Stimulated activated CD8-positive, alpha-beta memory T cell treated with anti-CD3 and anti-CD28 coated beads, Interleukin-7, amount 100 ng/mL, for 24 hours (primary cell): Measurements from ENCODE around the gene RPS6KC1.
"Not testable (repeated sequence)": the region's sequence is repeated elsewhere in the genome, so short reads cannot be mapped to it uniquely, and the experiment has no call there.

Experiments
- DNase-seq: peaks from one replicate; pipeline ENCODE4 v3.0.0-alpha.2; 2020; ENCODE audit warnings: low read depth

RPS6KC1 gene

DNA sequence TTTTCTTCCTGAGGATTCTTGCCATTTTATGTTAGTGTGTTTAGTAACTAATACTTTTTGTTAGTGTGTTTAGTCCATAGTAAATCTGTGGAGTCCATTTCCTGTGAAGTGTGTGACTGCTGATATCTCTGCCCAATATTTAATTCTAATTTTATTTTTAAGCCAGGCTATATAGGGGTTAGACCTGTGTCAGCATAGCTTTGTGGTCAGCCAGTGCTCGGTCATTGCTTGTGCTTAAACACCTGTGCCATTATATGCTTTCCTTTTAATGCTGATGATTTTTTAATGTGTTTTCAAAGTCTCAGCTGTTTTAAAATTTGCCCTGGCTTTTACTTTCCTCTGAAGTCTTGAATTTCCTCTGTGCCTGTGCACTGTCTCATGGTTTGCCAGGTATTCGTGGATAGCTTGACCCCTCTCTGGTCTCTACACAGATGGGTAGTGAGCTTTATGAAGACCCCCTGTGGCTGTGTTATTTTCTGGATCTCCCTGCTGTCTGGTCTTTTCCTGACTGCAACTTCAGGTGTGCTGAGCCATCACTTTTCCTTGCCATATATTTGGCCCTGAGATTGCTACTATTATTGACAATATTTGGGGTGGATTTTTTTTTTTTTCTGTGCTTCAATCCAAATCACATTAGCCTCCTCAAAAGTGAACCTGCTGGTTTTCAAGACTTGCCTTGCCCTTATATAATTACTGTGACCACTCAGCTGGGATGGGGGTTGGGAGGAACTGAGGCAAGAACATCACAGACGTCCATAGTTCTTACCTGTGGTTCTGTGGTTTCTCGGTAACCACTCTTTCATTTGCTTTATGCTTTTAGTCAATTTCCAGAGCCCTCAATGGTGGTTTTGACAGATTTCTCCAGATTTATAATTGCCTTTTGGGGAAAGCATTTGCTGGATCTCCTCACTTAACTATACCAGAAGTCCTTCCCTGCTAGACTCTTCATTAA, 59.6 kb downstream of the RPS6KC1 start:
- DNase-seq, result no peak

DNA sequence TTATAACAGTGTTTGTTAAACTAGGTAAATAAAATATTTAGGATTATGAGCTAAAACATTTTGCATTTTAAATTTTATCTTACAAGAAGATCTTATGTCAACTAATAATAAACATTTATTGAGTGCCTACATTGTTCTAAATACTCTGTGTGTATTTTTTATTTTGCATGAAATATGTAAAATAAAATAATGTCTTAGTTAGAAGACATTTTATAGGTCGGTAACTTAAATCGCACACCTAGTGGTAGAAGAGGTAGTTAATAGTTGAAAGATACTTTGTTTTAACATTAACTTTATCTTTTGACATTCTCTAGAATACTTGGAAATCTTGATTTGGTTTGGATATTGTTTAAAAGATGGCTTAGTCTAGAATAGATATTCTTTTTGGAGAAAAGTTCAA, 60.5 kb downstream of the RPS6KC1 start:
- no peak for DNase-seq

DNA sequence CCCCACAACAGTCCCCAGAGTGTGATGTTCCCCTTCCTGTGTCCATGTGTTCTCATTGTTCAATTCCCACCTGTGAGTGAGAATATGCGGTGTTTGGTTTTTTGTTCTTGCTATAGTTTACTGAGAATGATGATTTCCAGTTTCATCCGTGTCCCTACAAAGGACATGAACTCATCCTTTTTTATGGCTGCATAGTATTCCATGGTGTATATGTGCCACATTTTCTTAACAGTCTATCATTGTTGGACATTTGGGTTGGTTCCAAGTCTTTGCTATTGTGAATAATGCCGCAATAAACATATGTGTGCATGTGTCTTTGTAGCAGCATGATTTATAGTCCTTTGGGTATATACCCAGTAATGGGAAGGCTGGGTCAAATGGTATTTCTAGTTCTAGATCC, 61.7 kb downstream of the RPS6KC1 start:
- DNase-seq, result not testable (repeated sequence)

DNA sequence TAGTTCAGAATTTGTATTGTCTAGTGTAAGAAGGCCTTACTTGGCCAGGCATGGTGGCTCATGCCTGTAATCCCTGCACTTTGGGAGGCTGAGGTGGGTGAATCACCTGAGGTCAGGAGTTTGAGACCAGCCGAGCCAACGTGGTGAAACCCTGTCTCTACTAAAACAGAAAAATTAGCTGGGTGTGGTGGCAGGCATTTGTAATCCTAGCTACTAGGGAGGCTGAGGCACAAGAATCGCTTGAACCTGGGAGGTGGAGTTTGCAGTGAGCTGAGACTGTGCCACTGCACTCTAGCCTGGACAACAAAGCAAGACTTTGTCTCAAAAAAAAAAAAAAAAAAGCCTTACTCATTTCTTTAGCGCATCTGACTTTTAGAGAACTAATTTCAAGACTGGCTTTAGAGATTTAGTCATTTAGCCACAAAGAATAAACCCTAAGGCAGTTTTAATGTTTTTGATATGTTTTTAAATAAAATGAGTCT, 66.7 kb downstream of the RPS6KC1 start:
- DNase-seq, result not testable (repeated sequence)

DNA sequence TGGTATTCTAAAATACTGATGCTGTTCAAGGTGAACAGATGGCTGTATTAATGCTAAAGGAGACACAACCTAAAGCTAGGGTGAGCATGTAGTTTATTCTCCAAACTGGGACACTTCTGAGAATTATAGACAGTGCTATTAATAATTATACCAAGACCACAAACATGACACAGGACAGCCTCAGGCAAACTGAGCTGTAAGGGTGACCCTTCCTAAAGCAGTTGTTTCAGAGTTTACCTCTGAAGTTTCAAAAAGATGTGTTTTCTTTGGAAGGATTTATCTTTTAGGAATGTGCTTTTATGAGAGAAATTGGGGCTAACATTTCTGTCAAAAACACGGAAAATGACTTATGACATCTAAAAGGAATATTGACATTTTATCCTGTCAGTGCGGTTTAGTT, 68.8 kb downstream of the RPS6KC1 start:
- no peak for DNase-seq

DNA sequence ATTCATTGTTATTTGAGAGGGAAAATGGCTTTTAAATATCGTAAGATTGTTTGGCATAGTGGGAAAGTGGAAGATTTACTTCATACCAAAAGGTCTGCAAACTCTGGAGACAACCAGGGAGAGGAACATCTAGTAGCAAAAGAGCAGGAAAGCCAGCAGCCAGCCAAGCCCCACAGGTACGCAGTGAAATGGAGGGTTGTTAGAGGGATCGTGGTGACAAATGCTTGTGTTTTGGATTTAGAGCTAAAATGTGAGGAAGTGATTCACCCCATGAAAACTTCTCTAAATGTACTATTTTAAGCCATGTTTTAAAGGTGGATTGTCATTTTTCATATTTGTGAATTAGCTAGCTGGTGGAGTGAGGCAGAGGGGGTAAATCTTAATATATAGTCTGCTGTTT, 69.3 kb downstream of the RPS6KC1 start:
- DNase-seq, result no peak

DNA sequence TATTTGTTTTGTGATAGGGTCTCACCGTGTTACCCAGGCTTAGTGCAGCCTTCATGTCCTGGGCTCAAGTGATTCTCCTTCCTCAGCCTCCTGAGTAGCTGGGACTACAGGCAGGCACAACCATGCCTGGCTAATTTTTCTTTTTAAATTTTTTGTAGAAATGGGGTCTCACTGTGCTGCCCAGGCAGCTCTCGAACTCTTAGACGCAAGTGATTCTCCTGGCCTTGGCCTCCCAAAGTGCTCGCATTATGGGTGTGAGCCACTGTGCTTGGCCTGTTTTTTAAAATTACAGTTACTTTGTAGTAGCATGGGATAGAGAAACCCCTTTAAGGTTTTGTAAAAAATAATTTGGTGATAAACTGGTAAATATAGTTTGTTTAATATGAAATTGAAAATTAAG, 69.9 kb downstream of the RPS6KC1 start:
- DNase-seq, result no peak

DNA sequence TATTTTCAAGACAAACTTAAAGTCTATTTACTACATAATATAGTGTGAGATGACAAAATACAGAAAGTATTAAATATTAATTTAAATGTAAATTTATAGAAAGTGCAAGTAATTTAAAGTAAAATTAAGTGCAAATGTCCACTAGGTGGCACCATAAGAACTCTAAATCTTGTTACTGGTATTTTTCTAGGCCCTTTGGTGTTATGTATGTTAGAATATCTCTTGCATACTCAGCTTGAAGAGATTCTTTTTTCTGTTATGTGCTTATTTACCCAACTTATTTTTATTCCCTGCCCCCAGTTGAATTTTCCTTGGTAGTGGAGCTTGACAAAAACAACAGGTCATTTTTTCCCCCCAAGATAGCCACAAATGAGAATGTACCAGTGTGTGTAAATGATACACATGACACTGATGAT, 71.5 kb downstream of the RPS6KC1 start:
- no peak for DNase-seq

DNA sequence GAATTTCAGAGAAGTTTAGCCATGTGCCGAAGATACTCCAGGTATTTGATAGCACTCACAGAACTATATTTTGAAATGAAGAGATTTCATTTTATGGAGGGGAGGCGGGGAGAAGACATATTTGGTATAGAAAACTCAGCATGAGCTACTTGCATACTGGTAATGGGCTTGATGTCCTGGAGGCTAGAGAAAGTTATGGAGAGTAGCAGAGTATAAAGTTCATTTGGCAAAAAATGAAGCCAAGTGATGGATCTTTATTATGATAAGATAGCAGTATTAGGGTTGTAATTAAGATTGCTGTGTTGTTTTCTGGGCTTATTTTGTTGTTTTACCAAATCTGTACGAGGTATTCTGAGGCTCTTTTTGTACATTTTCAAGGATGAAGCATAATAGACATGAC, 72.0 kb downstream of the RPS6KC1 start:
- DNase-seq, result no peak

DNA sequence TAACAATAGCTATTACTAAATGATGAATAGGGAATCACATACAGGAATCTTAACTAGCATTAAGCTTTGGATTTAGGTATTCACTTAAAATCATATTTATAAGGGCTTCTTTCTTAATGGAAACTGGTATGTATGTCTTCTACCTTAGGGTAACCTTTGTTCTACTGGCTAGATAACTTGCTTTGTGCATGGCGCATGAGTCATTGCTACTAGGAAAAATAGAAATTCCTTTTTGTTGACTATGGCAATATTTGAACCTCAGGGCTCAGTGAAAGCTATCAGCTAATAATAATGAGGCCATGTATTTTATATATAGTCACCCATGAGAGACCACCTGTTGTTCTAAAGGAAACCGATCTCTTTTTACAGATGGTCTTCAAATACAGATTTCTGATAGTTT, 72.5 kb downstream of the RPS6KC1 start:
- no peak for DNase-seq

DNA sequence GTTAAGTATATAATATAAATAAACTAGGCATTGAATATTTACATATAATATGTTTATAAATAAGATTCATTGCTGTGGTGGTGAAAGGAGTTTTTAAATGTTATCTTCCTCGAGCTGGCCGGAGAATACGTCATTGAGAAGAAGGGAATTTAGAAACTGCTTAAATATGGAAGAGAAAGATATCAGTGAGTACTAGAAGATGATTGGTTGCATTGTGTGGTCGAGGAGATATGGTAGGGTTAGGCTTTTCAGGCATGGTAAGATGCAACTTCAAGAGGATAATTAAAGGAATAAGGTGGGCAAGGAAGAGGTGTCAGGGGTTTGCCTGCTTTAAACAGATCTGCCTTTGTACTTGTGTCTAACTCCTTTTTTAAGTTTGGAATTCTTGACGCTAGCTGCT, 73.5 kb downstream of the RPS6KC1 start:
- no peak for DNase-seq

DNA sequence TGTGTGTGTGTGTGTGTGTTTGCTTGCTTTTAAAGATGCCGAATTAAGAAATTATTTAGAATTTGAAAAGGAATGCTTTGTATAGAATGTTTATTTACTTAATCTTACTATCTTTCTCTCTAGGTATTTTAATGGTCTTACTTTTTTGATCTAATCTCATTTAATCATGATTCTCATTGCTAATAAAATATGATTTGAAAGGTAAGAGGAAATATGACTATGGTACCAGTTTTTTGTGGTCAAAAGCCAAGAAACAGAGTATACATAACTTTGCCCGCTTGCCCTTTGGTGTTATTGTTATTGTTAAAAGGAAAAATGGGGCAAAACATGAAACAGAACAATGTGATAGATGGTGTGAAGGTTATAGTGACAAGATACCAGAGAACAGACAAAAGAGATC, 74.6 kb downstream of the RPS6KC1 start:
- DNase-seq, result no peak

DNA sequence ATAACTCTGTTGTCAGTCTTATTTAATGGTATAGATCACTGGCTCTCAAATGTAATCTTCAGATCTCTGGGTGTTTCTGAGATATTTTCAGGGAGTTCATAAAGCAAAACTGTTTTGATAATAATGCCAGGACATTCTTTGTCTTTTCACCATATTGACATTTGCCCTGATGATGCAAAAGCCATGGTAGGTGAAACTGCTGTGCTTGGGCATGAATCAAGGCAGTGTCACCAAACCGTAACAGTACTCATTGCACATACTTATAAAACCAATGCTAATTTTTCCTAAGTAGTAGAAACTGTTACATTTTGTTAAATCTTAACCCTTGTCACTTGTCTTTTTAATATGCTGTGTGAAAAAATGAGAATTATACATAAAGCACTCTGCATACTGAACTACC, 76.0 kb downstream of the RPS6KC1 start:
- no peak for DNase-seq

DNA sequence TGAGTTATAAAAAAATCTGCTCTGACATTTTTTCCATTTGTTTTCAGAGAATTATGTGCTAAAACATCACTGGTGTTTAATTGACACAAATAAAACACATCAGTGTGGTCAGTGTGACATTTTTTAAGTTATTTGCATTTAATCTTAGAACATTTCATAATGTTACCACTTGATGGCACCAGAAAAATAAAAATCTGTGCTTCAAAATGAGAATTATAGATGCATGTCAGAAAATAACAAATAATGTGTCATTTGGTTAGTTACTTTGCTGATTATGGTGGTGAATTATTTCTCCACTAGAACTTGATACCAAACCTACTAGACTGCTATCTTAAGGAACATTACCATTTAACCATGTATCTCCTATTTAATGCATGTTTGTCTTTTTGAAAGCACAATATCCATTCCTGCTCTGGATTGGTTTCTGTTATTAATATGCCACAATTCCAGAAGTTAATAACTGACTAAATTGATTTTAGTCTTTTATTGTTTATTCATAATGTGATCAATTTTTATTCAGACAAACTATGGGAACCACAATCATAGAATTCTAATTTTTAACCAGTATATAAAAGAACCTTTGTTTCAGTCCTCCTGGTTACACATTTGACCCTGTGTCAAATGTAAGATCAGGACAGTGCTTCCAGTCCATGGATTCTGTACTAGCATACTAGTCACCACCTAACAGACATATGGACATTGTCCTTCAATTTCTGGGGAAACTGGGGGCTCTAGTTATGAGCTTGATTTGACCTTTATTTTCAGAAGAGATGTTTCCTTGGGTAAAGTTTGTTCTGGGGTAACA, 81.0 kb downstream of the RPS6KC1 start:
- DNase-seq, result no peak

DNA sequence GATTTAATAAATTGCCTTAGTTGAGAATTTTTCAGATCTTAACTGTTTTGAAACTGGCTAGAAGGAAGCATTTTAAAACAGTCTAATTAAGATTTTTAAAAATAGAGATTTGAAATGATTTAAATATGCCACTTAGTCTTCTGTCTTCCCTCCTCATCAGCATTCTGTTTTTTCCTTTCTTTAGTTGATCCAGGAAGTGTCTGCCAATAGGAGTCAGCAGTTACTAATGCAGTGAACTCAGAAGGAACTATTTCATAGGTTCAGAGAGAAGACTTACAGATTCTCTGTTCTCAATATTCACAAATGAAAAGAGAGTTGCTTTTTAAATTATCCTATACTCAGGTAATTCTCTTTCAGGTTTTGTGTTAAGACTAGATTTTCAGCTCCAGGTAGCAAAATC, 84.5 kb downstream of the RPS6KC1 start:
- no peak for DNase-seq

DNA sequence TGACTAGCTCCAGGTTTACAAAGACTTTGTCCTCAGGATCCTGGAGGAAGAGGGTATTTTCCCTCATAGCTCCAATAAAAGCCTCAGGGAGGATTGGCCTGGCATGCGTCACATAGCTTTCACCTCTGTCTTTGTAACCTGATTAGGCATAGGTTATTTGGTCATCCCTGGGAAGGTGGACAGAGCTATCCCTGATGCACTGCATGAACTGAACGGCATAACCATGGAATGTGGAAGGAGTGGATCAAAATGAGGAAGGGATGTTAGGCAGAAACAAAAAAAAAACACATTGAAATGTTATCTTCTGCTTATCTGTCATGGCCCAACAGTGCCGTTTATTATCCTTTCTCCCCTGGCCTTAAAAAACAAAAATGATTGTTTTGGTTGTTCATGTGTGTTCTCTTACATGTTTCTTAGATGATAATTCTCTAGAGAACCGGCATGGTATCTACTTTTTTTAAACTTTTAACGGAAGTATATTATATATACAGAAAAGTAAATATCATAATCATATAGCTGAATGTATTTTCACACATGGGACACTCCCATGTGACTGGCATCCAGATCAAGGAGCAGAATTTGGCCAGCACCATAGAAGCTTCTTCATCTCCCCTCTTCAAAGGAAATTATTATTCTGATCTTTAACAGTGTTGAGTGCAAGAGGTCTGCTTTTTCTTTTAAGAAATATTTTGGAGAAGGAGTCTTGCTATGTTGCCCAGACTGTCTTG, 85.3 kb downstream of the RPS6KC1 start:
- DNase-seq, result no peak

DNA sequence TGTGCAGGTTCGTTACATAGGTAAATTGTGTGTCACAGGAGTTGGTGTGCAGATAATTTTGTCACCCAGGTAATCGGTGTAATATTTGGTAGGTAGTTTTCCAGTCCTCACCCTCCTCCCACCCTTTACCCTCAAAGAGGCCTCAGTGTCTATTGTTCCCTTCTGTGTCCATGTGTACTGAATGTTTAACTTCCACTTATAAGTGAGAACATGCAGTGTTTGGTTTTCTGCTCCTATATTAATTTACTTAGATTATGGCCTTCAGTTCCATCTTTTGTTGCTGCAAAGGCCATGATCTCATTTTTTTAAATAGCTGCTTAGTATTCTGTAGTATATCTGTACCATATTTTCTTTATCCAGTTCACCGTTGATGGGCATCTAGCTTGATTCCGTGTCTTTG, 87.3 kb downstream of the RPS6KC1 start:
- DNase-seq, result no peak

DNA sequence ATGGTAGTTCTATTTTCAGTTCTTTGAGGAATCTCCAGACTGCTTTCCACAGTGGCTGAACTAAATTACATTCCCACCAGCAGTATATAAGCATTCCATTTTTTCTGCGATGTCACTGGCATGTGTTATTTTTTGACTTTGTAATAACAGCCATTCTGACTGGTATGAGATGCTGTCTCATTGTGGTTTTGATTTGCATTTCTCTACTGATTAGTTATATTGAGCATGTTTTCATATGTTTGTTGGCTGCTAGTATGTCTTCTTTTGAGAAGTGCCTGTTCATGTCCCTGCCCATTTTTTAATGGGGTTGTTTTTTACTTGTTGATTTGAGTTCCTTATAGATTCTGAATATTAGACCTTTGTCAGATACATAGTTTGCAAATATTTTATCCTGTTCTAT, 87.9 kb downstream of the RPS6KC1 start:
- DNase-seq, result no peak

DNA sequence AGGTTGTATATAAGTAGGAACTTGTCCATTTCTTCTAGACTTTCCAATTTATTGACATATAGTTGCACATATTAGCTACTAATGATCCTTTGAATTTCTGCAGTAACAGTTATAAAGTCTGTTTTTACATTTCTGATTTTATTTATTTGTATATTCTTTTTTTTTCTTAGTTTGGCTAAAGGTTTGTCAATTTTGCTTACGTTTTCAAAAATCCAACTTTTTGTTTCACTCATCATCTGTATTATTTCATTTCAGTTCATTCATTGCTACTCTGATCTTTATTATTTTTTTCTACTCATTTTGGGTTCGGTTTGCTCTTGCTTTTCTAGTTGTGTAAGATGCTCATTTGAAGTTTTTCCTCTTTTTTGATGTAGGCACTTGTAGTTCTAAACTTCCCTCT, 97.9 kb downstream of the RPS6KC1 start:
- DNase-seq, result no peak

DNA sequence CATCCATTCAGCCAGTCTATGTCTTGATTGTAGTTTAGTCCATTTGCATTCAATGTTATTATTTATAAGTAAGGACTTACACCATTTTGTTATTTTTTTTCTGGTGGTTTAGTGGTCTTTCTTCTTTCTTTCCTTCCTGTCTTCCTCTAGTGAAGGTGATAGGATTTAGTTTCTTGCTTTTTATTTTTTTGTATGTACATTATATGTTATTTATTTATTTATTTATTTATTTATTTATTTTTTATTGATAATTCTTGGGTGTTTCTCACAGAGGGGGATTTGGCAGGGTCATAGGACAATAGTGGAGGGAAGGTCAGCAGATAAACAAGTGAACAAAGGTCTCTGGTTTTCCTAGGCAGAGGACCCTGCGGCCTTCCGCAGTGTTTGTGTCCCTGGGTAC, 99.0 kb downstream of the RPS6KC1 start:
- not testable (repeated sequence) for DNase-seq

DNA sequence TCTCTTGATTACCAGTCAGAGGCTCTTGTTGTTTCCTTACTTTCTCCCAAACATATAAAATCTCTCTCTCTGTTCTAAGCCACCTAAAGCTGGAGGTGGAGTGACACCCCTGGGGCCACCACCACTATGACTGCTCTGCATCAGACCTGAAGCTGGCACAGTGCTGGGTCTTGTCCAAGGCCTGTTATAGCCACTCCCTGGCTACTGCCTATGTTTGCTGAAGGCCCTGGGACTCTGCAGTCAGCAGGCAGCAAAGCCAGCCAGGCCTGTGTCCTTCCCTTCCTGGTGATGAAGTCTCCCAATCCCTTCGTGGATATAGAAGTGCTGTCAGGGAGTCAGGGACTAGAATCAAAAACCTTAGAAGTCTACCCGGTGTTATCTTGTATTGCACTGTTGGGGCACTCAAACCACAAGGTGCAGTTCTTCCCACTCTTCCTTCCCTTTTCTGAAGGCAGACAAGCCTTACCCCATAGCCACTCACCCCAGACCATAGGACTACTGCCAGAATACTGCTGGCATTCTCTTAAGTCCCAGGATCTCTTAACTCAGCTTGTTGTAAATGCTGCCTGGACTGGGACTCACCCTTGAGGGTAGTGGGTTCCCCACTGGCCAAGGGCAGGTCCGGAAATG, 103.1 kb downstream of the RPS6KC1 start:
- no peak for DNase-seq

DNA sequence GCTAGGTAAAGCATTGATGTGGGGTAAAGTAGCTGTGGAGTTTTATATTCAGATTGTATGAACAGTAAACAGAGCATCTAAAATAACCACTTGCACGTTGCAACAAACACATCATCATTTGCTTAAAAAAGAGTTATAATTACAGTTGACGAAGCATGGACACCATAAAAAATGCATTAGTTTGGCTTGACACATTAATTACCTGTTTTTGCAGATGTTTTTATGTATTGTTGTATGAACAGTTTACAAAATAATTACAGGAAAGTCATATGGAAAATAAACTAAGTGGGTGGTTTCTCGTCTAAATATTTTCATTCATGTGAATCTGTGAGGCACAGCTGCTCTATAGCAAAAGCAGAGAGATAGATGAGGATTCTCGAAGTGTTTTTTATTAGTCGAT, 108.3 kb downstream of the RPS6KC1 start:
- no peak for DNase-seq
